ENCODE data around the gene NID1.

GRCh38 chr1:236063551-236063918 is 1.4 kb downstream of the NID1 start:
- no peak for TF ChIP-seq CTCF (IDR thresholded peaks at IDR 0.05)
- TF ChIP-seq POLR2A (IDR thresholded peaks at IDR 0.05), result no peak
